Measurements from ENCODE around the gene DHX38. TPM values are rescaled to one million over a fixed set of nuclear protein-coding genes. Genes with fewer than 3 reads are reported as not detected.

Gene DHX38
- total RNA-seq, 1 donor from 2014 or later = 81.7 TPM

DNA sequence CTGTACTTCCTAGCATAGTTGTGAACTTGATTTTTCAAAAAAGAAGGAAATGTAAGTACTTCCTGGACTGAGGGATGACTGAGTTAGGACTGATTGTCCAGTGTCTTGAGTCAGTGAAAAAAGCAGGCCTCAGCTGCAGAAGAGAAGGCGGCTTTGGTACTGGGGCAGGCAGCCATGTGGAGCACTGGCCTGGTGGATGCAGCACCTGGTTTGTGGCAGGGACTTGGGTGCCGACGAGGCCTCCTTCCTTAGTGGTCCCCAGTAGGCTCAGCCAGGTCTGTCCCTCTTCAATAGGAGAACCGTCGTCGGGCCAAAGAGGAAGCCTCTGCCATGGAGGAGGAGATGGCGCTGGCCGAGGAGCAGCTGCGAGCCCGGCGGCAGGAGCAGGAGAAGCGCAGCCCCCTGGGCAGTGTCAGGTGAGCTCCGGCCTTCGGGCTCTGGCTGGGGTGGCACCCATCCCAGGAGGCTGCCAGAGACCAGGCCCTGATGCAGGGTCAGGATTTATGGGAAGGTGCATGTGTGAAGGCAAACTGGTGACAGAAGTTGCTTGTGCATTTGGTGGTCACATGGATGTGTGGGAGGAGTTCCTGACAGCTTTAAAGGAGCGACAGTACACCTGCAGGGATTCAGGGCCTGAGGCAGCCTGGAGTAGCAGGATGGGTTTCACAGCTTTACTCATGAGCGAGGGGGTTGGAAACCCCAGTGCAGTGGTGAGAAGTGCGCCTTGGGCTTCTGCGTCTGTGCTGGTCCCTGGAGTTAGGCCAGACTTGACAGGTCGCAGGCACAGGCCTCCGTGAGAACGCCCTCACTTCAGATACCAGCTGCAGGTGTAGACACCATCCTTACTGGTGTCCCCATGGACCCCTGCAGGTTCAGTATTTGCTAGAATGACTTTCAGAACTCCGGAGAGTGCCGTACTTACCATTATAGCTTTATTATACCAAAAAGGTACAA lies 17.3 kb downstream of the DHX38 start:
- TF ChIP-seq, protein P1, sequence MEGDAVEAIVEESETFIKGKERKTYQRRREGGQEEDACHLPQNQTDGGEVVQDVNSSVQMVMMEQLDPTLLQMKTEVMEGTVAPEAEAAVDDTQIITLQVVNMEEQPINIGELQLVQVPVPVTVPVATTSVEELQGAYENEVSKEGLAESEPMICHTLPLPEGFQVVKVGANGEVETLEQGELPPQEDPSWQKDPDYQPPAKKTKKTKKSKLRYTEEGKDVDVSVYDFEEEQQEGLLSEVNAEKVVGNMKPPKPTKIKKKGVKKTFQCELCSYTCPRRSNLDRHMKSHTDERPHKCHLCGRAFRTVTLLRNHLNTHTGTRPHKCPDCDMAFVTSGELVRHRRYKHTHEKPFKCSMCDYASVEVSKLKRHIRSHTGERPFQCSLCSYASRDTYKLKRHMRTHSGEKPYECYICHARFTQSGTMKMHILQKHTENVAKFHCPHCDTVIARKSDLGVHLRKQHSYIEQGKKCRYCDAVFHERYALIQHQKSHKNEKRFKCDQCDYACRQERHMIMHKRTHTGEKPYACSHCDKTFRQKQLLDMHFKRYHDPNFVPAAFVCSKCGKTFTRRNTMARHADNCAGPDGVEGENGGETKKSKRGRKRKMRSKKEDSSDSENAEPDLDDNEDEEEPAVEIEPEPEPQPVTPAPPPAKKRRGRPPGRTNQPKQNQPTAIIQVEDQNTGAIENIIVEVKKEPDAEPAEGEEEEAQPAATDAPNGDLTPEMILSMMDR (IDR thresholded peaks at IDR 0.05; ENCODE audit: unreplicated experiment) = no peak
- Mint-ChIP-seq H3K4me1 (ENCODE audit: low read depth) (no peaks in the 10 kb centered on the region), H3K9me3 (ENCODE audit: low read depth) (peaks cover 2% of the 10 kb centered on the region), H3K4me3 (ENCODE audit: low read depth) (no peak overlapping the region), H3K27me3 (no peaks in the 10 kb centered on the region), H3K27ac (no peak overlapping the region), H3K36me3 (ENCODE audit: insufficient read depth) (peaks cover 23% of the 10 kb centered on the region)
- no peak for DNase-seq (ENCODE audit: low spot score, unreplicated experiment)

DNA sequence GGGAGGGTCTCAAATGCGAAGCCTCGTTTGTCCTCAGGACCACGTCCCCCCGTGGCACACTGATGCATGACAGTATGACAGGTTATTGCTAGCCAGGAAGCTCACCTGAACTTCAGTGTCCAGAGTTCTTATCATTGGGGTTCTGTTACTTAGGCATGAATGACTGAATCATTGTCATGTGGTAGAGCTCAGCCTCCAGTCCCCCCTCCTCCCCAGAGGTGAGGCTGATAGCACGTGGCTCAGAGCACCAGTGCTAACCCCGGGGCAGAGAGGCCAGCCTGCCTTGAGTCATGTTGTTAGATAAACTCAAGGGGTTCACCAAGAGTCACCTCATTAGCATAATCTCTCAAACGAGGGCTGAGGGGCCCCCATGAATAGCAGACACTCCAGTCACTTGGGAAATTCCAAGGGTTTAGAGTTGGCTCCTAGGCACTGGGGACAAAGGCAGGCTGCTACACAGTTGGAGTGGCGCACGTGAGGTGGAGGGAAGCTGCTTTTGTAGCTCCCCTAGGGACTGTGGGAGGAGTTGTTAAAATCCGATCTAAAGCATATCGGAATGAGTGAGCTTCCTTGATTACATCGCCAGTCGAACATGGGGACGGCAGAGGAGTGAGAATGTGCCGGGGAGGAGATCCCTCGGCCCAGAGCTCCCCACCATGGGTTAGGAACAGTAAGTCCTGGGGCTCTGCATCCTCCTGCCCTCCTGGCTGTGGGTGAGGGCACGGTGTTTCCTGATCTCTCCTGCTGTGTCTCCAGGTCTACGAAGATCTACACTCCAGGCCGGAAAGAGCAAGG lies 18.2 kb downstream of the DHX38 start:
- no peak overlapping the region for H3K27ac Mint-ChIP-seq
- H3K36me3 Mint-ChIP-seq (ENCODE audit: insufficient read depth) = peaks cover 26% of the 10 kb centered on the region
- no peak overlapping the region for H3K4me3 Mint-ChIP-seq (ENCODE audit: low read depth)
- TF ChIP-seq, protein P1 (IDR thresholded peaks at IDR 0.05; ENCODE audit: unreplicated experiment) = no peak
- no peak for DNase-seq (ENCODE audit: low spot score, unreplicated experiment)
- H3K27me3 Mint-ChIP-seq = no peaks in the 10 kb centered on the region
- no peaks in the 10 kb centered on the region for H3K4me1 Mint-ChIP-seq (ENCODE audit: low read depth)
- H3K9me3 Mint-ChIP-seq (ENCODE audit: low read depth) = peaks cover 2% of the 10 kb centered on the region

DNA sequence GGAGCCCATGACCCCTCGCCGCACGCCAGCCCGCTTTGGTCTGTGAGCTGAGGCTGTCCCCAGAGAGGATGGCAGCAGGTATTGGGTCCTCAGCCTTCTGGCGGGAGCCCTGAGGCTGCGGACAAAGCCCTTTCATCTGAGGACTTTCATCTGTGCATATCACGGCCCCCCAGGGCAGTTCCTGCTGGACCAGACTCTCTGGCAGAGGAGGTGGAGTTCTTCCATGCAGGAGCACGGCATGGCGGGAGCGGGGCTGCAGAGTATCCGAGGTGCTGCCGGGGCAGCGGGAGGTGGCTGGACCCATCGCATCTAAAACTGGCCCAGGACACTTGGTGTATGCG lies 18.8 kb downstream of the DHX38 start:
- TF ChIP-seq, protein P1 (IDR thresholded peaks at IDR 0.05; ENCODE audit: unreplicated experiment) = no peak
- Mint-ChIP-seq H3K27me3 (no peaks in the 10 kb centered on the region), H3K9me3 (ENCODE audit: low read depth) (peaks cover 2% of the 10 kb centered on the region), H3K36me3 (ENCODE audit: insufficient read depth) (peaks cover 26% of the 10 kb centered on the region), H3K4me1 (ENCODE audit: low read depth) (no peaks in the 10 kb centered on the region), H3K4me3 (ENCODE audit: low read depth) (no peak overlapping the region), H3K27ac (no peak overlapping the region)
- no peak for DNase-seq (ENCODE audit: low spot score, unreplicated experiment)

DNA sequence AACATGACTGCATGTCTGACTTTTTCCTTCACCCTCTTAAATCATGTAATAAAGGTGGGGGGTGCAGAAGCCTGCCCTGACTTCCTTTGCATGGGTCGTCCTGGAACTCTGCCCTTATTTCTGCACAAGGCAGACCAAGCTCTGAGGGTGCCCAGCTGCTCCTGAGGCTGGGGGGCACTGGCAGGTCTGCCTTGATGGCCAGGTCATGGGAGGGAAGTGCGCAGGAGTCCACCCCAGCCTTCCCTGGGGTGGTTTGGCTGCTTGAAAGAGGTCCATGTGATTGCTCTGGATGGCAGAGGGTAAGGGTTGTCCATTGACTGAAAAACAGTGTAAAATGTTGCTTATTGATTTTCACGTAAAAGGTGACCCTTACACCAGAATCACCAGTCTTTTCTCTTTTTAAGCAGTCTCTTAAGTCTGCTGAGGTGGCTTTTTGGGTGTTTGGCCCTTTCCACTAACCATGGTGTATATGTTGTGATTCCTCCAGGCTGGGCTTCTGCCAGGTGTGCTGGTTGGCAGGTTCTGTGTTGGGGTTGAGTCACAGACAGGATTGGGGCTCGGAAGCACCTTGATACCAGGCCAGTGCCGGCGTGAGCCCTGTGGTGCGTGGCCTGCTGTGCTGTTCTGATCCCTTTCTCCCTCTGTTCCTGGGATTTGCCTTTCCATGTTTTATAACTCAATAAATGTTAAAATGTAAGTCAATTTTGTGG lies 19.4 kb downstream of the DHX38 start:
- TF ChIP-seq, protein P1 (IDR thresholded peaks at IDR 0.05; ENCODE audit: unreplicated experiment) = no peak
- Mint-ChIP-seq H3K4me3 (ENCODE audit: low read depth) (no peak overlapping the region), H3K36me3 (ENCODE audit: insufficient read depth) (peaks cover 22% of the 10 kb centered on the region), H3K27ac (no peak overlapping the region), H3K4me1 (ENCODE audit: low read depth) (no peaks in the 10 kb centered on the region), H3K27me3 (no peaks in the 10 kb centered on the region), H3K9me3 (ENCODE audit: low read depth) (peaks cover 2% of the 10 kb centered on the region)
- DNase-seq (ENCODE audit: low spot score, unreplicated experiment) = no peak

DNA sequence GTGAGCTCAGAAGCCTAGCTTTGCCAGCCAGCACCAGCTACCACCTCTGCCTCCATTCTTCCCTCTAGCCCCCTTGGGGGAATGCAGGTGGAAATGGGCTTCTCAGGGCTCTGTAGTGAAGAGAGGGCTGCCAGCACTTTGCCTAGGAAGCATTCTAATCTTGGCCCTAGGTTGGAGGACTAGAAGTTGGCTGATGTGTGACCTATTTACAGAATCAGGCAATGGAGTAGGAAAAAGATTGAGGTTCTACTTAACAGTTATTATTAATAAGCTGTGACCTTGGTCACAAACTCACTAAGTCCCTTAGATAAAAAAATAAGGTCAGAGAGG lies 19.9 kb downstream of the DHX38 start:
- H3K27ac Mint-ChIP-seq = no peak overlapping the region
- DNase-seq (ENCODE audit: low spot score, unreplicated experiment) = no peak

More for the DNA sequence above, 19.9 kb downstream of the DHX38 start:
- Mint-ChIP-seq H3K4me1 (ENCODE audit: low read depth) (no peaks in the 10 kb centered on the region), H3K9me3 (ENCODE audit: low read depth) (peaks cover 2% of the 10 kb centered on the region), H3K36me3 (ENCODE audit: insufficient read depth) (peaks cover 20% of the 10 kb centered on the region), H3K4me3 (ENCODE audit: low read depth) (no peak overlapping the region), H3K27me3 (no peaks in the 10 kb centered on the region)
- TF ChIP-seq, protein P1 (IDR thresholded peaks at IDR 0.05; ENCODE audit: unreplicated experiment) = no peak

Measured in progenitor cell of endocrine pancreas (in vitro differentiated cells).